ENCODE data around the gene KCNG2. TPM values are rescaled to one million over a fixed set of nuclear protein-coding genes. Genes with fewer than 3 reads are reported as not detected.

KCNG2 gene
- total and polyA plus RNA-seq, 10 of the 15 experiments (the other 5 are each of a cell fraction or from before 2014, with no cell fraction given) = 0.20 to 0.23 TPM; not detected in 8

DNA sequence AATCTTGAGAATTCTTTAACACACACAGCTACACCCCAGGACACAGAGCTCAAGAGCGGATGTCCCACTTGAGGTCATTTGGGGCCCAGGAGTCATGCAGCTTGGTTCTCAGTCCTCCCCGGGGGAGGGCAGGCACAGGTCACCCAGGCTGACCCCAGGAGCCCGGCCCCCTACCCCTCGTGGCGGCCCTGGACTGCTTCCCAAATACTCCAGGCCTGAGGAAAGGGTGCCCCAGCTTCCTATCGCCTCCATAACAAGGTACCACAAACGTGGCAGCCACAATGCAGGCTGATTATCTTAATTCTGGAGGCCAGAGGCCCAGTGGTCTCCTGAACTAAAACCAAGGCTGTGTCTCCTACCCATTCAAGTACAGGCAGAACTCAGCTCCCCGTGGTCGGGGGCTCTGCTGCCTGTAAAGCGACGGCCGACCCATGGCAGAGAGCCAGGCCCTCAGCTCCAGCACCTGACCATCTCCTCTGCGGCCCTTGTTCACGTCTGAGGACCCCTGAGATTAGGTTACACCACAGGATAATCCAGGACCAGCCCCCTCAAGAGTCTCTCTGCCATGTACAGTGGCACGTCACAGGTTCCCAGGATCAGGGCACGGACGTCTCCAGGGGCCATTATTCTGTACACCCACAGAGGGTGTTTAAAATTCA, 143.2 kb downstream of the KCNG2 start:
- DNase-seq (ENCODE audit: low read depth, low spot score) = no peak
- no peaks in the 10 kb centered on the region for H4K20me1 ChIP-seq (ENCODE audit: control insufficient read depth, insufficient read depth)
- ChIA-PET POLR2A (interaction anchor here (0.7 kb wide), 1 partner anchor 12 kb away, joined by 3 read pairs; no protein-coding TSS in a partner anchor), SMC1A (ENCODE audit: uncharacterized antibody, unreplicated experiment) (no interaction called here), RAD21 (ENCODE audit: unreplicated experiment) (no interaction called here), CTCF (no interaction called here)
- H3K27me3 ChIP-seq (replicated peaks in 1 of 2; ENCODE audit: control insufficient read depth in 2 of 2, insufficient read depth in 2 of 2, low read length in 1 of 2) = no peaks in the 10 kb centered on the region
- H3K9ac ChIP-seq (ENCODE audit: control insufficient read depth, insufficient read depth, low read length) = no peak overlapping the region
- ATAC-seq = no peak
- no TSS peak for BruUV-seq (replicated peaks)
- peaks cover 11 to 14% of the 10 kb centered on the region in 2 experiments for H3K36me3 ChIP-seq (ENCODE audit: control insufficient read depth in 2 of 2, insufficient read depth in 2 of 2, low read length in 1 of 2)
- WGBS (ENCODE audit: insufficient coverage, insufficient replicate concordance, low lambda C conversion rate, missing lambda C conversion rate) = 91% methylated on average over 17 of the region's 17 CpGs
- intact Hi-C loops (cut with micrococcal nuclease; ENCODE audit: unreplicated experiment) = no loop called here
- no peak for FAIRE-seq
- H3K4me3 ChIP-seq = no peak overlapping the region
- H3K4me2 ChIP-seq (ENCODE audit: control insufficient read depth, insufficient read depth) = no peak overlapping the region
- no peak overlapping the region for H3K27ac ChIP-seq (ENCODE audit: control insufficient read depth, insufficient read depth)
- no peak overlapping the region for H2AFZ ChIP-seq (ENCODE audit: control insufficient read depth, low read depth, low read length)
- H3K4me1 ChIP-seq (ENCODE audit: control insufficient read depth, insufficient read depth, low read length) = peaks cover 20% of the 10 kb centered on the region
- H3K79me2 ChIP-seq (ENCODE audit: control insufficient read depth, insufficient read depth, low read length) = peaks cover 10% of the 10 kb centered on the region
- H3K9me3 ChIP-seq (replicated peaks; ENCODE audit: control insufficient read depth, insufficient read depth, low read length) = peaks cover 2% of the 10 kb centered on the region; the same call in 1 of the 3 replicates
- in situ Hi-C loops (cut with MboI) = no loop called here
- TF ChIP-seq, protein P1, sequence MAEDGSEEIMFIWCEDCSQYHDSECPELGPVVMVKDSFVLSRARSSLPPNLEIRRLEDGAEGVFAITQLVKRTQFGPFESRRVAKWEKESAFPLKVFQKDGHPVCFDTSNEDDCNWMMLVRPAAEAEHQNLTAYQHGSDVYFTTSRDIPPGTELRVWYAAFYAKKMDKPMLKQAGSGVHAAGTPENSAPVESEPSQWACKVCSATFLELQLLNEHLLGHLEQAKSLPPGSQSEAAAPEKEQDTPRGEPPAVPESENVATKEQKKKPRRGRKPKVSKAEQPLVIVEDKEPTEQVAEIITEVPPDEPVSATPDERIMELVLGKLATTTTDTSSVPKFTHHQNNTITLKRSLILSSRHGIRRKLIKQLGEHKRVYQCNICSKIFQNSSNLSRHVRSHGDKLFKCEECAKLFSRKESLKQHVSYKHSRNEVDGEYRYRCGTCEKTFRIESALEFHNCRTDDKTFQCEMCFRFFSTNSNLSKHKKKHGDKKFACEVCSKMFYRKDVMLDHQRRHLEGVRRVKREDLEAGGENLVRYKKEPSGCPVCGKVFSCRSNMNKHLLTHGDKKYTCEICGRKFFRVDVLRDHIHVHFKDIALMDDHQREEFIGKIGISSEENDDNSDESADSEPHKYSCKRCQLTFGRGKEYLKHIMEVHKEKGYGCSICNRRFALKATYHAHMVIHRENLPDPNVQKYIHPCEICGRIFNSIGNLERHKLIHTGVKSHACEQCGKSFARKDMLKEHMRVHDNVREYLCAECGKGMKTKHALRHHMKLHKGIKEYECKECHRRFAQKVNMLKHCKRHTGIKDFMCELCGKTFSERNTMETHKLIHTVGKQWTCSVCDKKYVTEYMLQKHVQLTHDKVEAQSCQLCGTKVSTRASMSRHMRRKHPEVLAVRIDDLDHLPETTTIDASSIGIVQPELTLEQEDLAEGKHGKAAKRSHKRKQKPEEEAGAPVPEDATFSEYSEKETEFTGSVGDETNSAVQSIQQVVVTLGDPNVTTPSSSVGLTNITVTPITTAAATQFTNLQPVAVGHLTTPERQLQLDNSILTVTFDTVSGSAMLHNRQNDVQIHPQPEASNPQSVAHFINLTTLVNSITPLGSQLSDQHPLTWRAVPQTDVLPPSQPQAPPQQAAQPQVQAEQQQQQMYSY (CRISPR knock-in tag; IDR thresholded peaks at IDR 0.05) = no peak
- TF ChIP-seq, protein P2, sequence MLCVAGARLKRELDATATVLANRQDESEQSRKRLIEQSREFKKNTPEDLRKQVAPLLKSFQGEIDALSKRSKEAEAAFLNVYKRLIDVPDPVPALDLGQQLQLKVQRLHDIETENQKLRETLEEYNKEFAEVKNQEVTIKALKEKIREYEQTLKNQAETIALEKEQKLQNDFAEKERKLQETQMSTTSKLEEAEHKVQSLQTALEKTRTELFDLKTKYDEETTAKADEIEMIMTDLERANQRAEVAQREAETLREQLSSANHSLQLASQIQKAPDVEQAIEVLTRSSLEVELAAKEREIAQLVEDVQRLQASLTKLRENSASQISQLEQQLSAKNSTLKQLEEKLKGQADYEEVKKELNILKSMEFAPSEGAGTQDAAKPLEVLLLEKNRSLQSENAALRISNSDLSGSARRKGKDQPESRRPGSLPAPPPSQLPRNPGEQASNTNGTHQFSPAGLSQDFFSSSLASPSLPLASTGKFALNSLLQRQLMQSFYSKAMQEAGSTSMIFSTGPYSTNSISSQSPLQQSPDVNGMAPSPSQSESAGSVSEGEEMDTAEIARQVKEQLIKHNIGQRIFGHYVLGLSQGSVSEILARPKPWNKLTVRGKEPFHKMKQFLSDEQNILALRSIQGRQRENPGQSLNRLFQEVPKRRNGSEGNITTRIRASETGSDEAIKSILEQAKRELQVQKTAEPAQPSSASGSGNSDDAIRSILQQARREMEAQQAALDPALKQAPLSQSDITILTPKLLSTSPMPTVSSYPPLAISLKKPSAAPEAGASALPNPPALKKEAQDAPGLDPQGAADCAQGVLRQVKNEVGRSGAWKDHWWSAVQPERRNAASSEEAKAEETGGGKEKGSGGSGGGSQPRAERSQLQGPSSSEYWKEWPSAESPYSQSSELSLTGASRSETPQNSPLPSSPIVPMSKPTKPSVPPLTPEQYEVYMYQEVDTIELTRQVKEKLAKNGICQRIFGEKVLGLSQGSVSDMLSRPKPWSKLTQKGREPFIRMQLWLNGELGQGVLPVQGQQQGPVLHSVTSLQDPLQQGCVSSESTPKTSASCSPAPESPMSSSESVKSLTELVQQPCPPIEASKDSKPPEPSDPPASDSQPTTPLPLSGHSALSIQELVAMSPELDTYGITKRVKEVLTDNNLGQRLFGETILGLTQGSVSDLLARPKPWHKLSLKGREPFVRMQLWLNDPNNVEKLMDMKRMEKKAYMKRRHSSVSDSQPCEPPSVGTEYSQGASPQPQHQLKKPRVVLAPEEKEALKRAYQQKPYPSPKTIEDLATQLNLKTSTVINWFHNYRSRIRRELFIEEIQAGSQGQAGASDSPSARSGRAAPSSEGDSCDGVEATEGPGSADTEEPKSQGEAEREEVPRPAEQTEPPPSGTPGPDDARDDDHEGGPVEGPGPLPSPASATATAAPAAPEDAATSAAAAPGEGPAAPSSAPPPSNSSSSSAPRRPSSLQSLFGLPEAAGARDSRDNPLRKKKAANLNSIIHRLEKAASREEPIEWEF (IDR thresholded peaks at IDR 0.05; ENCODE audit: insufficient replicate concordance, low read depth, low read length) = no peak
- TF ChIP-seq FOXK2 (IDR thresholded peaks at IDR 0.05) (no peak), GATAD2B (conservative IDR thresholded peaks at IDR 0.05; ENCODE audit: low read depth) (no peak), SUPT20H (IDR thresholded peaks at IDR 0.05; ENCODE audit: borderline replicate concordance, control insufficient read depth, low read depth, low read length) (no peak), RBBP5 (conservative IDR thresholded peaks at IDR 0.05) (no peak)
- TF ChIP-seq, protein P3, sequence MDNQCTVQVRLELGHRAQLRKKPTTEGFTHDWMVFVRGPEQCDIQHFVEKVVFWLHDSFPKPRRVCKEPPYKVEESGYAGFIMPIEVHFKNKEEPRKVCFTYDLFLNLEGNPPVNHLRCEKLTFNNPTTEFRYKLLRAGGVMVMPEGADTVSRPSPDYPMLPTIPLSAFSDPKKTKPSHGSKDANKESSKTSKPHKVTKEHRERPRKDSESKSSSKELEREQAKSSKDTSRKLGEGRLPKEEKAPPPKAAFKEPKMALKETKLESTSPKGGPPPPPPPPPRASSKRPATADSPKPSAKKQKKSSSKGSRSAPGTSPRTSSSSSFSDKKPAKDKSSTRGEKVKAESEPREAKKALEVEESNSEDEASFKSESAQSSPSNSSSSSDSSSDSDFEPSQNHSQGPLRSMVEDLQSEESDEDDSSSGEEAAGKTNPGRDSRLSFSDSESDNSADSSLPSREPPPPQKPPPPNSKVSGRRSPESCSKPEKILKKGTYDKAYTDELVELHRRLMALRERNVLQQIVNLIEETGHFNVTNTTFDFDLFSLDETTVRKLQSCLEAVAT (IDR thresholded peaks at IDR 0.05) = no peak
- TF ChIP-seq, protein P4, sequence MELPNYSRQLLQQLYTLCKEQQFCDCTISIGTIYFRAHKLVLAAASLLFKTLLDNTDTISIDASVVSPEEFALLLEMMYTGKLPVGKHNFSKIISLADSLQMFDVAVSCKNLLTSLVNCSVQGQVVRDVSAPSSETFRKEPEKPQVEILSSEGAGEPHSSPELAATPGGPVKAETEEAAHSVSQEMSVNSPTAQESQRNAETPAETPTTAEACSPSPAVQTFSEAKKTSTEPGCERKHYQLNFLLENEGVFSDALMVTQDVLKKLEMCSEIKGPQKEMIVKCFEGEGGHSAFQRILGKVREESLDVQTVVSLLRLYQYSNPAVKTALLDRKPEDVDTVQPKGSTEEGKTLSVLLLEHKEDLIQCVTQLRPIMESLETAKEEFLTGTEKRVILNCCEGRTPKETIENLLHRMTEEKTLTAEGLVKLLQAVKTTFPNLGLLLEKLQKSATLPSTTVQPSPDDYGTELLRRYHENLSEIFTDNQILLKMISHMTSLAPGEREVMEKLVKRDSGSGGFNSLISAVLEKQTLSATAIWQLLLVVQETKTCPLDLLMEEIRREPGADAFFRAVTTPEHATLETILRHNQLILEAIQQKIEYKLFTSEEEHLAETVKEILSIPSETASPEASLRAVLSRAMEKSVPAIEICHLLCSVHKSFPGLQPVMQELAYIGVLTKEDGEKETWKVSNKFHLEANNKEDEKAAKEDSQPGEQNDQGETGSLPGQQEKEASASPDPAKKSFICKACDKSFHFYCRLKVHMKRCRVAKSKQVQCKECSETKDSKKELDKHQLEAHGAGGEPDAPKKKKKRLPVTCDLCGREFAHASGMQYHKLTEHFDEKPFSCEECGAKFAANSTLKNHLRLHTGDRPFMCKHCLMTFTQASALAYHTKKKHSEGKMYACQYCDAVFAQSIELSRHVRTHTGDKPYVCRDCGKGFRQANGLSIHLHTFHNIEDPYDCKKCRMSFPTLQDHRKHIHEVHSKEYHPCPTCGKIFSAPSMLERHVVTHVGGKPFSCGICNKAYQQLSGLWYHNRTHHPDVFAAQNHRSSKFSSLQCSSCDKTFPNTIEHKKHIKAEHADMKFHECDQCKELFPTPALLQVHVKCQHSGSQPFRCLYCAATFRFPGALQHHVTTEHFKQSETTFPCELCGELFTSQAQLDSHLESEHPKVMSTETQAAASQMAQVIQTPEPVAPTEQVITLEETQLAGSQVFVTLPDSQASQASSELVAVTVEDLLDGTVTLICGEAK (IDR thresholded peaks at IDR 0.05; ENCODE audit: borderline replicate concordance) = no peak

Measured in GM12878 (cell line).